Stimulated activated CD4-positive, alpha-beta T cell treated with anti-CD3 and anti-CD28 coated beads, TNF-alpha, amount 100 ng/mL, for 4 hours (primary cell): ENCODE data around the gene PRPF8.
"Not testable (repeated sequence)": the region's sequence is repeated elsewhere in the genome, so short reads cannot be mapped to it uniquely, and the experiment has no call there.

Experiments used
- DNase-seq, 3 experiments: peaks; one replicate each; pipeline ENCODE4 v3.0.0-alpha.2; 2020; ENCODE audit warnings: low read depth in 3 of 3

Gene PRPF8

GRCh38 chr17:1684378-1685189 is at the start of gene PRPF8:
Gene PRPF8 (minus strand): TSS chr17:1684867. CDS start chr17:1684571, 296 bp downstream.
- DNase-seq: peak; percentile 92 to 96 (median 95)

GRCh38 chr17:1733759-1734158 is 49.1 kb upstream of the PRPF8 start:
- no peak for DNase-seq

GRCh38 chr17:1732833-1733321 is 48.2 kb upstream of the PRPF8 start:
- DNase-seq: no peak

- no peak for DNase-seq
Observed at GRCh38 chr17:1732241-1732832, 47.7 kb upstream of the PRPF8 start.

- no peak for DNase-seq
Observed at GRCh38 chr17:1731194-1731506, 46.5 kb upstream of the PRPF8 start.

- no peak for DNase-seq
Observed at GRCh38 chr17:1730326-1731193, 45.9 kb upstream of the PRPF8 start.

- DNase-seq: no peak
Observed at GRCh38 chr17:1729966-1730325, 45.3 kb upstream of the PRPF8 start.

- DNase-seq: no peak
Observed at GRCh38 chr17:1727876-1728630, 43.4 kb upstream of the PRPF8 start.

- no peak for DNase-seq
Observed at GRCh38 chr17:1727258-1727789, 42.7 kb upstream of the PRPF8 start.

GRCh38 chr17:1726626-1727257 is 42.1 kb upstream of the PRPF8 start:
- DNase-seq: no peak

GRCh38 chr17:1725642-1726511 is 41.2 kb upstream of the PRPF8 start:
- no peak for DNase-seq

- no peak for DNase-seq
Observed at GRCh38 chr17:1724869-1725641, 40.4 kb upstream of the PRPF8 start.

GRCh38 chr17:1724351-1724868 is 39.7 kb upstream of the PRPF8 start, which contains the start of gene WDR81:
Gene WDR81 (plus strand): TSS chr17:1724704. CDS start chr17:1724960, 256 bp downstream.
- peak; percentile 75 to 78 (median 76) for DNase-seq

GRCh38 chr17:1722022-1722421 is 37.4 kb upstream of the PRPF8 start:
- not testable (repeated sequence) for DNase-seq

- peak in 1 of 3 experiments; percentile 46 for DNase-seq
Observed at GRCh38 chr17:1720856-1721386, 36.3 kb upstream of the PRPF8 start.

- DNase-seq: no peak
Observed at GRCh38 chr17:1718362-1719165, 33.9 kb upstream of the PRPF8 start.

- DNase-seq: peak; percentile 52 to 77 (median 66)
Observed at GRCh38 chr17:1716912-1717695, 32.4 kb upstream of the PRPF8 start.
